ENCODE measurements around the gene PCDH9.

PCDH9 gene

DNA sequence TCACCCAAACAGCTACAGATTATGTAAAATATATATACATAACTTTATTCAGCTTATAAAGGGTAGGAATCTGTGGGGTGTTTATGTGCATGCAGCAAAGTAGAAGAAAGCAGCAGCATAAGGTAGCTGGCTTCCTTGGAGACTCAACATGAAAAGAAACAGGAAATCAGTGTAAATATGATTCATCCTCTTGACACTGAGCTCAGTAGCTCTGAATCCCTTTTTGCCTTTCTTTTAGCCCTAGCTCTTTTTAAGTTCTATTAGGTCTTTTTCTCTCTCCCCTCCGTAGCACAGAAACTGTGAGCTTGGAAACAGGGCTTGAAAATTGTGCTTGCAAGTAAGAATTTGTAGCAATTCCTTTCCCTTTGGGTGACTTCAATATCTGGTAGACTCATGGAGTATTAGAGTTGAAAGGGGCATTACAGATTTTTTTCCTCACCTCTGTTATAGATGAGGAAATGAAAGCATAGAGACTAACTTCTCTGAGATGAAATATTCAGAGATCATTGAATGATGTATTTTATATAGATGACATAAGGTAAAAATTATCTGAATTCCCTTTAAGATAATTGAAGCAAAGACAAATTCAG is 314.4 kb downstream of the PCDH9 start:
- Histone ChIP-seq H3K79me2 (ENCODE audit: insufficient read depth, low read length) (no peaks in the 10 kb centered on the region), H3K36me3 (ENCODE audit: insufficient read depth, low read length) (no peaks in the 10 kb centered on the region), H3K9me2 (replicated peaks; ENCODE audit: low read depth, low read length) (no peaks in the 10 kb centered on the region), H3K9me3 (ENCODE audit: insufficient read depth, low read depth, low read length) (peaks cover 7% of the 10 kb centered on the region; the same call in 1 of the 2 replicates), H3K27me3 (ENCODE audit: insufficient read depth, low read length, poor library complexity, severe bottlenecking) (no peaks in the 10 kb centered on the region), H3K4me2 (ENCODE audit: low read depth, low read length, poor library complexity, severe bottlenecking) (peak overlapping the region; percentile 61), H2AFZ (ENCODE audit: low read length) (peak overlapping the region; percentile 34; the same call in 1 of the 2 replicates), H3K4me3 (ENCODE audit: low read length, poor library complexity, severe bottlenecking) (peak overlapping the region; percentile 59), H3K4me1 (ENCODE audit: insufficient read depth, low read length, poor library complexity, severe bottlenecking) (peaks cover 32% of the 10 kb centered on the region), H4K20me1 (ENCODE audit: insufficient read depth, low read length, poor library complexity, severe bottlenecking) (no peaks in the 10 kb centered on the region), H3K9ac (ENCODE audit: low read depth, low read length, poor library complexity, severe bottlenecking) (no peak overlapping the region), H3F3A (ENCODE audit: low read depth) (peaks cover 3% of the 10 kb centered on the region; the same call in 1 of the 2 replicates)
- TF ChIP-seq CTCF (conservative IDR thresholded peaks at IDR 0.05; ENCODE audit: low read length) (no peak), EZH2phosphoT487 (IDR thresholded peaks at IDR 0.05; ENCODE audit: borderline replicate concordance) (no peak)

DNA sequence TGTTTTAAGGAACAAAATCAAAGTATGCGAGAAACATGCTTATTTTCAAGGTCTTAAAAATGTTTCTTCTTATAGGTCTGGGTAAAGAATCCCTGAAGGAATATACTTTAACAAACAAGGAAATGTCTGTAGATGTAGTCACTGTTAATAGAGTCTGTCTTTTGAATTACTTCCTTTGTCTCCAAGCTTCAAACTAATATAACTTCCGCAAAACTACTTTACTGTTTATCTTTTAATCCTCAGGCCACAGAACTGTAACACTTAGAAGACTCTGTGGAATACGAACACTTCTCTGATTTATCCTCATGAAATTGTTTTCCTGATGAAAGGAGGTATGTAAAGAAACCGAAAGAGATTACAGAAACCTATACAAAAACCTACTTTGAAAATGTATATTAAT is 316.0 kb downstream of the PCDH9 start:
- peaks cover 3% of the 10 kb centered on the region; the same call in 1 of the 2 replicates for H3F3A ChIP-seq (ENCODE audit: low read depth)

DNA sequence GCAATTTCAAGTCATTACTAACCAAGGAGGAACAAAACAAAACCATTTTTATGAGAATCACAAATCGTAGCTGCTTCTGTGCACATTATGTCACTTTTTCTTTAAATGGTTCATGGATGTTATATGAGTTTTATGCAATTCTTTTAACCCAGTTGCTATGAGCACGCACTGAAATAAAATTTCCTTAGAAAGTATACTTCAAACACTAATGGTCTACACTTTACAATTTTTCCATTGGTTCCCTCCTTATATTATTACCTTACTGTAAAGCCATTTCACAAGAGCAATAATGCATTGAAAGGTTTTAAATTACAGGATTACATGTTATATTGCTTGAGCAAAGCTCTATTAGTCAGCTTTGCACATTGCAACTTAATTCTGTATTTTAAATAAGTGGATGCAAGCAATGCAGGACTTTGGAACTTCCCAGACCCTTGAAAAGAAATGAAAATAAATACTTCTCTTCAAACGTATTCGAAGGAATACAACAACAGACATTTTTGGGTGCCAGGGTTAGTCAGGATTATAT is 318.7 kb downstream of the PCDH9 start:
- no peak overlapping the region for H3K4me3 ChIP-seq (ENCODE audit: low read length, poor library complexity, severe bottlenecking)
- H3K9me3 ChIP-seq (ENCODE audit: insufficient read depth, low read depth, low read length): no peaks in the 10 kb centered on the region
- no peak overlapping the region for H3K9ac ChIP-seq (ENCODE audit: low read depth, low read length, poor library complexity, severe bottlenecking)
- no peaks in the 10 kb centered on the region for H3K36me3 ChIP-seq (ENCODE audit: insufficient read depth, low read length)
- H3F3A ChIP-seq (ENCODE audit: low read depth): peaks cover 3% of the 10 kb centered on the region; the same call in 1 of the 2 replicates
- no peak for TF ChIP-seq CTCF (conservative IDR thresholded peaks at IDR 0.05; ENCODE audit: low read length)
- TF ChIP-seq EZH2phosphoT487 (IDR thresholded peaks at IDR 0.05; ENCODE audit: borderline replicate concordance): no peak
- no peaks in the 10 kb centered on the region for H3K27me3 ChIP-seq (ENCODE audit: insufficient read depth, low read length, poor library complexity, severe bottlenecking)
- H2AFZ ChIP-seq (ENCODE audit: low read length): no peak overlapping the region
- no peaks in the 10 kb centered on the region for H3K9me2 ChIP-seq (replicated peaks; ENCODE audit: low read depth, low read length)
- peaks cover 25% of the 10 kb centered on the region for H3K4me1 ChIP-seq (ENCODE audit: insufficient read depth, low read length, poor library complexity, severe bottlenecking)
- no peaks in the 10 kb centered on the region for H3K79me2 ChIP-seq (ENCODE audit: insufficient read depth, low read length)
- H4K20me1 ChIP-seq (ENCODE audit: insufficient read depth, low read length, poor library complexity, severe bottlenecking): no peaks in the 10 kb centered on the region
- no peak overlapping the region for H3K4me2 ChIP-seq (ENCODE audit: low read depth, low read length, poor library complexity, severe bottlenecking)

More for the DNA sequence above, 316.0 kb downstream of the PCDH9 start:
- H3K4me2 ChIP-seq (ENCODE audit: low read depth, low read length, poor library complexity, severe bottlenecking): peak overlapping the region; percentile 42
- peaks cover 3% of the 10 kb centered on the region; the same call in 1 of the 2 replicates for H3K9me3 ChIP-seq (ENCODE audit: insufficient read depth, low read depth, low read length)
- peaks cover 32% of the 10 kb centered on the region for H3K4me1 ChIP-seq (ENCODE audit: insufficient read depth, low read length, poor library complexity, severe bottlenecking)
- H3K9ac ChIP-seq (ENCODE audit: low read depth, low read length, poor library complexity, severe bottlenecking): no peak overlapping the region
- H3K36me3 ChIP-seq (ENCODE audit: insufficient read depth, low read length): no peaks in the 10 kb centered on the region
- TF ChIP-seq CTCF (conservative IDR thresholded peaks at IDR 0.05; ENCODE audit: low read length) (no peak), EZH2phosphoT487 (IDR thresholded peaks at IDR 0.05; ENCODE audit: borderline replicate concordance) (no peak)
- peak overlapping the region; percentile 12 for H3K4me3 ChIP-seq (ENCODE audit: low read length, poor library complexity, severe bottlenecking)
- no peaks in the 10 kb centered on the region for H3K9me2 ChIP-seq (replicated peaks; ENCODE audit: low read depth, low read length)
- H3K27me3 ChIP-seq (ENCODE audit: insufficient read depth, low read length, poor library complexity, severe bottlenecking): no peaks in the 10 kb centered on the region
- H3K79me2 ChIP-seq (ENCODE audit: insufficient read depth, low read length): no peaks in the 10 kb centered on the region
- no peaks in the 10 kb centered on the region for H4K20me1 ChIP-seq (ENCODE audit: insufficient read depth, low read length, poor library complexity, severe bottlenecking)
- peak overlapping the region; percentile 59; the same call in 1 of the 2 replicates for H2AFZ ChIP-seq (ENCODE audit: low read length)

Data from Loucy (cell line).